Measurements from ENCODE around the gene ACTMAP.
A peak's percentile ranks its signal among the peaks of the same experiment; 100 is the strongest.
"Not testable (repeated sequence)": the region's sequence is repeated elsewhere in the genome, so short reads cannot be mapped to it uniquely, and the experiment has no call there.

Gene ACTMAP

GRCh38 chr19:40742477-40742876 is 7.8 kb downstream of the ACTMAP start:
- no peak for DNase-seq

- DNase-seq = peak; percentile 23
Measured at GRCh38 chr19:40741527-40742390, 8.5 kb downstream of the ACTMAP start.

- DNase-seq = no peak
Measured at GRCh38 chr19:40740747-40741146, 9.5 kb downstream of the ACTMAP start.

GRCh38 chr19:40739871-40740703 is 10.2 kb downstream of the ACTMAP start:
- peak; percentile 53 for DNase-seq

GRCh38 chr19:40739030-40739839 is 11.0 kb downstream of the ACTMAP start:
- DNase-seq = no peak

- DNase-seq = no peak
Measured at GRCh38 chr19:40737102-40737644, 13.1 kb downstream of the ACTMAP start.

GRCh38 chr19:40736661-40737060 is 13.6 kb downstream of the ACTMAP start:
- no peak for DNase-seq

GRCh38 chr19:40735013-40735771 is 15.1 kb downstream of the ACTMAP start:
- no peak for DNase-seq

GRCh38 chr19:40733149-40733548 is 17.1 kb downstream of the ACTMAP start:
- no peak for DNase-seq

- DNase-seq = not testable (repeated sequence)
Measured at GRCh38 chr19:40732304-40732703, 18.0 kb downstream of the ACTMAP start.

- DNase-seq = not testable (repeated sequence)
Measured at GRCh38 chr19:40730065-40730464, 20.2 kb downstream of the ACTMAP start.

GRCh38 chr19:40726279-40726678 is 24.0 kb downstream of the ACTMAP start:
- DNase-seq = peak; percentile 78

- no peak for DNase-seq
Measured at GRCh38 chr19:40724855-40725254, 25.4 kb downstream of the ACTMAP start.

GRCh38 chr19:40724315-40724714 is 26.0 kb downstream of the ACTMAP start:
- no peak for DNase-seq

- DNase-seq = no peak
Measured at GRCh38 chr19:40723661-40724254, 26.5 kb downstream of the ACTMAP start.

- no peak for DNase-seq
Measured at GRCh38 chr19:40721936-40722661, 28.2 kb downstream of the ACTMAP start.

- no peak for DNase-seq
Measured at GRCh38 chr19:40721140-40721486, 29.2 kb downstream of the ACTMAP start.

- DNase-seq = no peak
Measured at GRCh38 chr19:40719414-40719894, 30.8 kb downstream of the ACTMAP start.

GRCh38 chr19:40718774-40719391 is 31.4 kb downstream of the ACTMAP start:
- no peak for DNase-seq

All from MV-4-11 (cell line).